Lower leg skin (tissue), 3 donors: Measurements from ENCODE around the gene RNASEH1.

Experiments used
- POLR2A ChIP-seq, 2 donors: fragments of 450-650 bp; IDR thresholded peaks; one replicate each; pipeline ENCODE4 v1.6.1; 2016 to 2017; ENCODE audit warnings: antibody characterized with exemption in 2 of 2, mild to moderate bottlenecking in 1 of 2, moderate library complexity in 1 of 2
- TF ChIP-seq, protein P1 (sequence below), 3 donors: fragments of 450-650 bp; IDR thresholded peaks; one replicate each; pipeline ENCODE4 v1.5.1; 2016; ENCODE audit warnings: antibody characterized with exemption in 3 of 3, mild to moderate bottlenecking in 3 of 3, moderate library complexity in 2 of 3

DNA sequence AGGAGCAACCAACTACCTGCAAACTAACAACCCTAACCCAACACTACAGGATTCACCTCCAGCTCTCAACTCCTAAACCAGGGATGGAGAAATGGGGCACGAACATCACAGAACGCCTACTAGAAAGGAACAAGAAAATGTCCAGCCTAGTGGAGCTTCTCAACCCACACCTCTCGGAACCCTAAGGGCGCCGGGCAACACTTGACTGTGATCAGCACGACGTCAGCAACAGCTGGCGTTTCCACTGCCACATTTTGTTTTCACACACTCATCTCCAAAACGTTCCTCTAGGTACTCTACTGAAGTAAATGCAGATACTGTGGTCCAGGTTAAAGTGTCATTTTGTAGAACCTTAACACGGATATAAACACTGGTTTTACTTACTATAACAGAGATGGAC is 4.2 kb downstream of the RNASEH1 start:
- TF ChIP-seq, protein P1, sequence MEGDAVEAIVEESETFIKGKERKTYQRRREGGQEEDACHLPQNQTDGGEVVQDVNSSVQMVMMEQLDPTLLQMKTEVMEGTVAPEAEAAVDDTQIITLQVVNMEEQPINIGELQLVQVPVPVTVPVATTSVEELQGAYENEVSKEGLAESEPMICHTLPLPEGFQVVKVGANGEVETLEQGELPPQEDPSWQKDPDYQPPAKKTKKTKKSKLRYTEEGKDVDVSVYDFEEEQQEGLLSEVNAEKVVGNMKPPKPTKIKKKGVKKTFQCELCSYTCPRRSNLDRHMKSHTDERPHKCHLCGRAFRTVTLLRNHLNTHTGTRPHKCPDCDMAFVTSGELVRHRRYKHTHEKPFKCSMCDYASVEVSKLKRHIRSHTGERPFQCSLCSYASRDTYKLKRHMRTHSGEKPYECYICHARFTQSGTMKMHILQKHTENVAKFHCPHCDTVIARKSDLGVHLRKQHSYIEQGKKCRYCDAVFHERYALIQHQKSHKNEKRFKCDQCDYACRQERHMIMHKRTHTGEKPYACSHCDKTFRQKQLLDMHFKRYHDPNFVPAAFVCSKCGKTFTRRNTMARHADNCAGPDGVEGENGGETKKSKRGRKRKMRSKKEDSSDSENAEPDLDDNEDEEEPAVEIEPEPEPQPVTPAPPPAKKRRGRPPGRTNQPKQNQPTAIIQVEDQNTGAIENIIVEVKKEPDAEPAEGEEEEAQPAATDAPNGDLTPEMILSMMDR (IDR thresholded peaks at IDR 0.05), result no peak
- TF ChIP-seq POLR2A (IDR thresholded peaks at IDR 0.05), result no peak
